ENCODE data around the gene SYS1. TPM values are rescaled to one million over a fixed set of nuclear protein-coding genes. Genes with fewer than 3 reads are reported as not detected.

The SYS1 gene
- total and polyA plus RNA-seq, 8 donors, result 9.6 to 19.0 (median 15.8) TPM

- H3K4me1 ChIP-seq, result peaks cover 59 to 79% (median 77%) of the 10 kb centered on the region in 3 donors
Observed at GRCh38 chr20:45340951-45341350, 22.0 kb upstream of the SYS1 start.

DNA sequence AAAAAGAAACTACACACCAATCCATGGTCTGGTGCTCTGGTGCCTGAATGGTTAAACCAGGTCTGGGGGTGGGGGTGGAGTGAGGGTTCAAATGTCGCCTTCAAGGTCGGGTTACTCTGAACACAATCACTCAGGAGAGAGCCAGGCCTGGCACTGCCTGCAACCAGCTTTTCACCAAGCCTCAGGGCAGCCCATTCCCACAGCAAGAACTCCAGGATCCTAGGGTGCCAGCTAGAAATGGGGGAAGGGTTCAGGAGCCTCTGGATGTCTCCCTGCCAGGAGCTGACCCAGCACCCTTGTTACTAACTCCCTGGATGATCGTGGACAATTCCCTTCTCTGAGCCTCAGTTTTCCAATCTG lies 21.4 kb upstream of the SYS1 start:
- TF ChIP-seq, protein P1, sequence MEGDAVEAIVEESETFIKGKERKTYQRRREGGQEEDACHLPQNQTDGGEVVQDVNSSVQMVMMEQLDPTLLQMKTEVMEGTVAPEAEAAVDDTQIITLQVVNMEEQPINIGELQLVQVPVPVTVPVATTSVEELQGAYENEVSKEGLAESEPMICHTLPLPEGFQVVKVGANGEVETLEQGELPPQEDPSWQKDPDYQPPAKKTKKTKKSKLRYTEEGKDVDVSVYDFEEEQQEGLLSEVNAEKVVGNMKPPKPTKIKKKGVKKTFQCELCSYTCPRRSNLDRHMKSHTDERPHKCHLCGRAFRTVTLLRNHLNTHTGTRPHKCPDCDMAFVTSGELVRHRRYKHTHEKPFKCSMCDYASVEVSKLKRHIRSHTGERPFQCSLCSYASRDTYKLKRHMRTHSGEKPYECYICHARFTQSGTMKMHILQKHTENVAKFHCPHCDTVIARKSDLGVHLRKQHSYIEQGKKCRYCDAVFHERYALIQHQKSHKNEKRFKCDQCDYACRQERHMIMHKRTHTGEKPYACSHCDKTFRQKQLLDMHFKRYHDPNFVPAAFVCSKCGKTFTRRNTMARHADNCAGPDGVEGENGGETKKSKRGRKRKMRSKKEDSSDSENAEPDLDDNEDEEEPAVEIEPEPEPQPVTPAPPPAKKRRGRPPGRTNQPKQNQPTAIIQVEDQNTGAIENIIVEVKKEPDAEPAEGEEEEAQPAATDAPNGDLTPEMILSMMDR (IDR thresholded peaks at IDR 0.05), result no peak
- H3K36me3 ChIP-seq, result no peaks in the 10 kb centered on the region
- H3K9me3 ChIP-seq, result no peaks in the 10 kb centered on the region
- WGBS, 2 donors, result 5 to 10% methylated on average over 3 of the region's 3 CpGs
- H3K4me1 ChIP-seq, result peaks cover 53 to 73% (median 71%) of the 10 kb centered on the region in 3 donors
- peak overlapping the region; percentile 87 to 98 (median 94) for H3K27ac ChIP-seq
- DNase-seq (peak in 4 of 6 donors; percentile 54 to 66 (median 58)), FAIRE-seq (no peak), ATAC-seq (peak in 3 of 4 donors; percentile 4 to 23 (median 6))
- intact Hi-C loops (cut with DNase I), result no loop called here
- peak overlapping the region in 3 of 4 donors; percentile 8 to 92 (median 84) for H3K4me3 ChIP-seq
- no peaks in the 10 kb centered on the region for H3K27me3 ChIP-seq

More at GRCh38 chr20:45340951-45341350, 22.0 kb upstream of the SYS1 start:
- TF ChIP-seq, protein P1 (IDR thresholded peaks at IDR 0.05), result no peak
- H3K27me3 ChIP-seq, result no peaks in the 10 kb centered on the region
- H3K9me3 ChIP-seq, result no peaks in the 10 kb centered on the region
- ATAC-seq, result no peak
- no peak for FAIRE-seq
- H3K4me3 ChIP-seq, result peak overlapping the region in 2 of 4 donors; percentile 84 to 92
- H3K27ac ChIP-seq, result peak overlapping the region; percentile 87 to 98 (median 94)
- DNase-seq, result no peak
- WGBS, 2 donors, result 12 to 16% methylated on average over 1 of the region's 1 CpG
- no peaks in the 10 kb centered on the region for H3K36me3 ChIP-seq
- intact Hi-C loops (cut with DNase I), result no loop called here

DNA sequence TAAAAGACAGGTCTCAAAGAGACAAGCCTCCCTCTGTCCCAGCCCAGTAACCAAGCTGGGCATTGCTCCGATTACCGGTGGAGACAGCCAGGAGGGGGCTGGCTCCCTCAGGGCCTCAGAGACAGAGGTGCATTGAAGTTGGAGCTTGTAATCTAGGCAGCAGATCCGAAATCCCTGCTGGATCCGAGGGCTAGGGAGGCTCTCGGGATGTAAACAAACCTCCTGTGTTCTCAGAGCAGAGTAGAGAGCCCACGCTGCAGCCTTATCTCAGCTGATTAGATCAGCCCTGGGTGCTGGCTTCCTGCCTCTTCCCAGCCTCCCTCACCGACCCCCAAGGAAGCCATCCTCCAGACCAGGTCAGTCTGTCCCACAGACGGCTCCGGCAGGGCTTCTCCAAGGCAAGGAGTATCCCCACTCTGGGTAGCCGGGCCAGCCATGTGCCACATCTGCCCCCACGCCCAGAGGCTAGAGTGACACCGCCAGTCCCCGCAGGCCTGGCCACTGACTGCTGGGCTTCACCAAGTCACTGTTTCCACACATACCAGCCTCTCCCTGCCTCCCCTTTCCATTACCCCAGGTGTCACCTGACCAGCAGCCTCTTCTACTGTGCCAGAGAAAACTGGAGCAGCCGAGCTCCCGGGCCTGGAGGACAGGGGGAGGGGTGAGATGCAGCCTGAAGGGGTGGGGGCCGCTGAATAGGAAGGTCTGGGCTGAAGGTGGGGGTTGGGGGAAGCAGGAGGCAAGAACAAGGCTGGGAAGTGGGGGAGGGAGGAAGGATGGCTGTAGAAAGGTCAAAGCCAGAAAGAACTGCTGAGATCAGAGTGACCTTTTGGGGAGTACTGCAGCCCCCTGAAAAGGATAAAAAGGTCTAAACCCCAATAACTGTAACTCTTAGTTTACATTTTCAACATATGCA lies 20.8 kb upstream of the SYS1 start:
- H3K4me1 ChIP-seq, result peaks cover 46 to 67% (median 66%) of the 10 kb centered on the region in 3 donors
- ATAC-seq (peak; percentile 59 to 66 (median 60)), DNase-seq (peak; percentile 80 to 94 (median 88)), FAIRE-seq (no peak)
- WGBS, 2 donors, result 6 to 10% methylated on average over 16 of the region's 16 CpGs
- H3K27me3 ChIP-seq, result no peaks in the 10 kb centered on the region
- H3K27ac ChIP-seq, result peak overlapping the region; percentile 87 to 98 (median 94)
- TF ChIP-seq, protein P1 (IDR thresholded peaks at IDR 0.05), result no peak
- intact Hi-C loops (cut with DNase I), result no loop called here
- no peaks in the 10 kb centered on the region for H3K36me3 ChIP-seq
- peak overlapping the region in 3 of 4 donors; percentile 8 to 92 (median 84) for H3K4me3 ChIP-seq
- no peaks in the 10 kb centered on the region for H3K9me3 ChIP-seq

DNA sequence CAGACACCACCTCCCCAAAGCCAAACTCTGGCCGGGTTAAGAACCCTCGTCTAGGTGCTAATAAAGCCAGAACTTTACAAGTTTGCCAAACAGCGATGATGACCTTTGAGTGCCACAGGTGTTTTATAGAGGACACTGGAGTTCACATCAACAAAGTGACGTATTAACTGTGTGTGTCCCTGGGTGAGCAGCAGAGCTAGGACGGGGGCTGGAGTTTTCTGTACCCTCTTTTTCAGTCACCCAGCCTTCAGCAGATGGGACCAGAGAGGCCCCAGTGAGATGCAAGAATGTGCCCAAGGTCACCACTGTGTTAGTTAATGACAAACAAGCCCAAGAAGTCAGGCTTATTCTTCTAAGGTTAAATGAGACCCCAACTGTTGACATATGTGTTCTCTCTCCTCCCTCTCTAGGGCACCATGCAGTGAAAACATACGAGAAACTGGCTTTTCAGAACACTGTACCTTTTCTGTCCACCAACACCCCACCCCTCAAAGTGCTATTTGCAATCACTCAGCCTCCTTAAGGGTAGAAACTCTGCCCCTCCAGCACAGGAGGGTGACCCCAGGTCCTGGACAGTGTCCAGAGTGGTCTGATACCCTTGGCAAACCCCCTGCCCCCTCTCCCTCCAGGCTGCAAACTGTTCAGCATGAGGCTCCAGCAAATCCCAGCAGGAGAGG lies 20.0 kb upstream of the SYS1 start:
- DNase-seq (peak in 5 of 6 donors; percentile 71 to 85 (median 82)), FAIRE-seq (no peak), ATAC-seq (peak in 1 of 4 donors; percentile 0)
- Histone ChIP-seq H3K9me3 (no peaks in the 10 kb centered on the region), H3K4me3 (peak overlapping the region in 2 of 4 donors; percentile 84 to 92), H3K4me1 (peaks cover 38 to 59% (median 58%) of the 10 kb centered on the region in 3 donors), H3K36me3 (no peaks in the 10 kb centered on the region), H3K27ac (peak overlapping the region; percentile 87 to 98 (median 94)), H3K27me3 (no peaks in the 10 kb centered on the region)
- WGBS, 2 donors, result 11 to 14% methylated on average over 6 of the region's 6 CpGs
- intact Hi-C loops (cut with DNase I), result no loop called here
- TF ChIP-seq, protein P1 (IDR thresholded peaks at IDR 0.05), result no peak
